Cardiac fibroblast (primary cell): ENCODE results near the gene MAML2.

Experiments
- DNase-seq, 2 donors: peaks; one replicate each; pipeline versions ENCODE4 v3.0.0 to v3.0.0-alpha.2; 2010; ENCODE audit warnings: low read depth in 2 of 2
- H3K4me3 ChIP-seq, 2 donors: replicated peaks in 1 of 2; 1 replicate in 1 of 2; 2 replicates in 1 of 2; pipeline ENCODE4 v1.5.1; 2011; ENCODE audit warnings: low read depth in 2 of 2, low read length in 2 of 2, mild to moderate bottlenecking in 2 of 2, moderate library complexity in 1 of 2
- CTCF ChIP-seq: IDR thresholded peaks from one replicate; pipeline ENCODE4 v1.5.1; 2011; ENCODE audit warnings: low read depth, mild to moderate bottlenecking, low read length, inconsistent platforms

Gene MAML2

GRCh38 chr11:96085319-96085930 is 257.6 kb downstream of the MAML2 start:
- DNase-seq, result no peak
- no peak for TF ChIP-seq CTCF
- H3K4me3 ChIP-seq, result no peak overlapping the region

GRCh38 chr11:96084610-96085318 is 258.2 kb downstream of the MAML2 start:
- H3K4me3 ChIP-seq, result no peak overlapping the region
- no peak for DNase-seq
- no peak for TF ChIP-seq CTCF

- H3K4me3 ChIP-seq, result no peak overlapping the region
- no peak for DNase-seq
- no peak for TF ChIP-seq CTCF
These were observed 260.1 kb downstream of the MAML2 start for GRCh38 chr11:96082936-96083335.

GRCh38 chr11:96082002-96082899 is 260.7 kb downstream of the MAML2 start:
- peak; percentile 45 to 83 for DNase-seq
- no peak overlapping the region for H3K4me3 ChIP-seq

GRCh38 chr11:96081561-96081960 is 261.4 kb downstream of the MAML2 start:
- no peak for TF ChIP-seq CTCF
- DNase-seq, result no peak
- H3K4me3 ChIP-seq, result no peak overlapping the region

More at GRCh38 chr11:96082002-96082899, 260.7 kb downstream of the MAML2 start:
- TF ChIP-seq CTCF, result no peak

GRCh38 chr11:96079691-96080090 is 263.3 kb downstream of the MAML2 start:
- no peak for TF ChIP-seq CTCF
- DNase-seq, result no peak

More at GRCh38 chr11:96079691-96080090, 263.3 kb downstream of the MAML2 start:
- no peak overlapping the region for H3K4me3 ChIP-seq
